Activated B cell treated with CpG ODN at 0.5 μM for 24 hours (primary cell): ENCODE results near the gene PARP12. TPM values are rescaled to one million over a fixed set of nuclear protein-coding genes. Genes with fewer than 3 reads are reported as not detected.

Source experiments
- ATAC-seq: fragments of 200-7000 bp; cut with Tn5 transposase; one replicate; pipeline ENCODE4 v1.10.0; 2021; ENCODE audit warnings: low read depth, mild to moderate bottlenecking, moderate library complexity
- CTCF ChIA-PET: fragments of 350-600 bp; sonication (Branson Sonifier 250); formaldehyde crosslinking; loops from one replicate; lab custom pipeline; 2021; ENCODE audit warnings: antibody characterized with exemption; lab: Charles Lee
- POLR2A ChIA-PET: fragments of 350-600 bp; sonication (Branson Sonifier 250); formaldehyde crosslinking; loops from one replicate; lab custom pipeline; 2021; ENCODE audit warnings: antibody characterized with exemption; lab: Charles Lee
- DNase-seq: peaks from one replicate; pipeline ENCODE4 v3.0.0; 2022
- H3K27ac Mint-ChIP-seq: one replicate; pipeline ENCODE4 v1.8.0; 2020; ENCODE audit warnings: mixed read lengths
- H3K27me3 Mint-ChIP-seq: one replicate; pipeline ENCODE4 v1.8.0; 2021; ENCODE audit warnings: mixed read lengths
- H3K36me3 Mint-ChIP-seq: one replicate; pipeline ENCODE4 v1.8.0; 2021; ENCODE audit warnings: low read depth, mixed read lengths
- H3K4me1 Mint-ChIP-seq: one replicate; pipeline ENCODE4 v1.8.0; 2021; ENCODE audit warnings: mixed read lengths
- H3K4me3 Mint-ChIP-seq: one replicate; pipeline ENCODE4 v1.8.0; 2020; ENCODE audit warnings: mild to moderate bottlenecking, mixed read lengths
- H3K9me3 Mint-ChIP-seq: one replicate; pipeline ENCODE4 v1.8.0; 2020; ENCODE audit warnings: mixed read lengths
- CTCF ChIP-seq: fragments of 200-600 bp; IDR thresholded peaks from one replicate; pipeline ENCODE4 v1.8.0; 2022; ENCODE audit warnings: antibody characterized with exemption, mild to moderate bottlenecking
- intact Hi-C: fragments of 100-400 bp; cut with micrococcal nuclease; formaldehyde crosslinking; loops from one replicate; pipeline ENCODE4 v1.15.1; 2024
- total RNA-seq: library from RNA; stranded (reverse); gene quantifications from 2 replicates; pipeline ENCODE4 v1.2.3, GENCODE V29; 2022

PARP12 gene
- total RNA-seq, 1 donor from 2014 or later = 128 TPM

DNA sequence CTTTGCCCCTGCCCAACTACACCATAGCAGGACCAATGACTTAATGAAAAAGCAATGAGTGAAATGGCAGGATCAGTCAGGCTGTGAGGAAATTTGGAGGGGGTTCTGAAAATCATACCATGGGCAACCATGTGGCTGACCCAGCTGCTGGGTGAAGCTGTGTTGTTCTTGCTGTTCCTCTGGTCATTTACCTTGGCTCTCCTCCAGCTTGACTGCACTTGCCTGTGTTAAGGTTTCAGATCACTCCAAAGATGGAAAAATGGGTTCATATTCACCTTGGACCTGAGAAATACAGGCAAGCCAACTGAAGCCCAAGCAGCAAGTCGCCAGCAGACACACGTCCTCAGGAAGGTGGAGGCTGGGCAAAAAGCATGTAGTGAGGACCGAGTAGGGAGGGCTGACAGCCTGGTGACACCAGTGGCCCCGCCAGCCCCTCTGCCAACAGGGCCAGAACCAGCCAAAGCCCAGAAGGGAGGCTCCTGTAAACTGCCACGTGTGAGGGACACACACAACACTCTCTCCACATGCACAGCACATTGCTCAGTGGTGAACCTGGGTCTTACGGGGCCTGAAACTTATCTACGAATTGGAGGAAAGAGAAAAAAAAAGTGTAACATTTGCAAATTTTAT, 40.1 kb downstream of the PARP12 start:
- POLR2A ChIA-PET = no interaction called here
- H3K27ac Mint-ChIP-seq = no peak overlapping the region
- intact Hi-C loops = no loop called here
- DNase-seq = no peak
- H3K4me3 Mint-ChIP-seq = no peak overlapping the region
- TF ChIP-seq CTCF = no peak
- H3K4me1 Mint-ChIP-seq = no peaks in the 10 kb centered on the region
- H3K9me3 Mint-ChIP-seq = no peaks in the 10 kb centered on the region
- peaks cover 61% of the 10 kb centered on the region for H3K36me3 Mint-ChIP-seq
- no peak for ATAC-seq
- H3K27me3 Mint-ChIP-seq = no peaks in the 10 kb centered on the region
- CTCF ChIA-PET = no interaction called here

DNA sequence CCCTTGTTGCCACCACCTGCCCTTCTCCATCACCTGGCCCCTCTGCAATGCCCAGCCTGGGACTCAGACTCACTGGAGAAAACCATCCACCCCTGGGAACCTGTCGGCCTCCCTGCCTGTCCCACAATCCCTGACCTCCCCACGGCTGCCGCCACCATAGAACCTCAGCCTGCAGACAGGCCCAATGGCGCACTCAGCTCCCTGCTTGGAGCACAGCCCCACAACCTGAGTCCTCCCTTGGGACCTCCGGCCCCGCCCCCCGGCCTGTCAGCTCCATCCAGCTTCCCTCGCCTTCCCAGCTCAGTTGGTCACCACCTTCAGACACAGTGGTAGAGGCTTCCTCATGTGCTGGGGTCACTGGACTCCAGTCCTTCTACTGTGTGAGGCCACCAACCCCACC, 41.1 kb downstream of the PARP12 start:
- no peak for ATAC-seq
- peak overlapping the region; percentile 14 for H3K27ac Mint-ChIP-seq
- no peaks in the 10 kb centered on the region for H3K4me1 Mint-ChIP-seq
- intact Hi-C loops = no loop called here
- POLR2A ChIA-PET = no interaction called here
- H3K27me3 Mint-ChIP-seq = no peaks in the 10 kb centered on the region
- no peaks in the 10 kb centered on the region for H3K9me3 Mint-ChIP-seq
- peaks cover 50% of the 10 kb centered on the region for H3K36me3 Mint-ChIP-seq
- no peak for DNase-seq
- CTCF ChIA-PET = no interaction called here
- TF ChIP-seq CTCF = no peak
- H3K4me3 Mint-ChIP-seq = no peak overlapping the region

GRCh38 chr7:140019606-140020005, 43.1 kb downstream of the PARP12 start:
- Mint-ChIP-seq H3K4me1 (no peaks in the 10 kb centered on the region), H3K27me3 (no peaks in the 10 kb centered on the region), H3K9me3 (no peaks in the 10 kb centered on the region), H3K4me3 (no peak overlapping the region), H3K36me3 (peaks cover 32% of the 10 kb centered on the region), H3K27ac (no peak overlapping the region)
- CTCF ChIA-PET = no interaction called here
- no peak for TF ChIP-seq CTCF
- ATAC-seq (no peak), DNase-seq (no peak)
- POLR2A ChIA-PET = no interaction called here
- intact Hi-C loops = no loop called here

DNA sequence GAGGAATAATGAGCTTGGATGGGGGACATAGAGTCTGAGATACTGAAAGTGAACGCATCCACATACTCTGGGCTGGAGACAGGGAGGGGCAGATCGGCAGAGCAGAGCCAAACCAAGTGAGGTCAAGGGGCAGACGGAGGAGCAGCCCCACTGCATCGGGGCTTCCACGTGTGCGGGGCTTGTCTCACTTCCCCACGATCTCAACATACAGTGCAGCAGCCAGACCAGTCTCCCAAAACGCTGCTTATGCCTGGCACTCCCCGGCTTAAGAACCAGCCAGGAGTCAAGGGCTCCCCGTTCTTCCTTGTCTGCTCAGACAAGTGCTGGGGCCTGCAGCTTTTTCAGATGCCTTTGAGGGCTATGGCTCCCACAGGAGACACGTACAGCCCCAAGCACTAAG, 43.6 kb downstream of the PARP12 start:
- TF ChIP-seq CTCF = no peak
- ATAC-seq (no peak), DNase-seq (no peak)
- intact Hi-C loops = no loop called here
- Mint-ChIP-seq H3K27ac (no peak overlapping the region), H3K4me1 (no peaks in the 10 kb centered on the region), H3K36me3 (peaks cover 28% of the 10 kb centered on the region), H3K4me3 (no peak overlapping the region), H3K9me3 (no peaks in the 10 kb centered on the region), H3K27me3 (no peaks in the 10 kb centered on the region)
- CTCF ChIA-PET = no interaction called here
- POLR2A ChIA-PET = no interaction called here

- ChIA-PET CTCF (no interaction called here), POLR2A (no interaction called here)
- ATAC-seq (no peak), DNase-seq (no peak)
- H3K36me3 Mint-ChIP-seq = peaks cover 20% of the 10 kb centered on the region
- H3K27me3 Mint-ChIP-seq = no peaks in the 10 kb centered on the region
- no peak overlapping the region for H3K4me3 Mint-ChIP-seq
- H3K27ac Mint-ChIP-seq = no peak overlapping the region
- no peaks in the 10 kb centered on the region for H3K9me3 Mint-ChIP-seq
- TF ChIP-seq CTCF = no peak
- intact Hi-C loops = no loop called here
- no peaks in the 10 kb centered on the region for H3K4me1 Mint-ChIP-seq
Measured at GRCh38 chr7:140018125-140019043, 44.4 kb downstream of the PARP12 start.
